ENCODE measurements around the gene CD27. TPM values are rescaled to one million over a fixed set of nuclear protein-coding genes. Genes with fewer than 3 reads are reported as not detected.

CD27 gene
- total RNA-seq, 1 experiment from 2014 or later, result not detected

DNA sequence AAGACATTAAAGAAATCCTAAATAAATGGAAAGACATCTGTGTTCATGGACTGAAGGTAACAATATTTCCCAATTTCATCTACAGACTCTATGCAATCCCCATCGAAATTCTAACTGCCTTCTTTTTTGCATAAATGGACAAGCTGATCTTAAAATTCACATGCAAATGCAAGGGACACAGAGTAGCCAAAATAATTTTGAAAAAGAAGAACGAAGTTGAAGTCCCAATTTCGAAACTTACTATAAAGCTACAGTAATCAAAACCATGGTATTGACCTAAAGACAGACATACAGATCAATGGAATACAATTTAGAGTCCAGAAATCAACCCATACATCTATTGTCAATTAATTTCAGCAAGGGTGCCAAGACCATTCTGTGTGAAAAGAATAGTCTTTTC lies 16.4 kb upstream of the CD27 start:
- H3K36me3 ChIP-seq (ENCODE audit: insufficient read depth, low read length, poor library complexity, severe bottlenecking), result no peaks in the 10 kb centered on the region
- intact Hi-C loops (cut with micrococcal nuclease; ENCODE audit: unreplicated experiment), result no loop called here
- POLR2A ChIA-PET (ENCODE audit: low non-redundant PET), result no interaction called here
- no peak overlapping the region for H3K27ac ChIP-seq (ENCODE audit: low read depth, low read length, poor library complexity, severe bottlenecking)
- no peaks in the 10 kb centered on the region for H3K9me3 ChIP-seq (ENCODE audit: low read depth, low read length, poor library complexity, severe bottlenecking)
- no TSS peak for BruUV-seq (replicated peaks)
- no peak for DNase-seq (ENCODE audit: low spot score)
- CTCF ChIA-PET, result no interaction called here
- no peak overlapping the region for H3K4me3 ChIP-seq (ENCODE audit: low read depth, low read length, poor library complexity, severe bottlenecking)
- H3K27me3 ChIP-seq (replicated peaks; ENCODE audit: insufficient read depth, low read depth, low read length, poor library complexity), result no peaks in the 10 kb centered on the region
- H3K4me1 ChIP-seq (ENCODE audit: insufficient read depth, low read length, poor library complexity, severe bottlenecking), result peaks cover 19% of the 10 kb centered on the region
- TF ChIP-seq, protein P1, sequence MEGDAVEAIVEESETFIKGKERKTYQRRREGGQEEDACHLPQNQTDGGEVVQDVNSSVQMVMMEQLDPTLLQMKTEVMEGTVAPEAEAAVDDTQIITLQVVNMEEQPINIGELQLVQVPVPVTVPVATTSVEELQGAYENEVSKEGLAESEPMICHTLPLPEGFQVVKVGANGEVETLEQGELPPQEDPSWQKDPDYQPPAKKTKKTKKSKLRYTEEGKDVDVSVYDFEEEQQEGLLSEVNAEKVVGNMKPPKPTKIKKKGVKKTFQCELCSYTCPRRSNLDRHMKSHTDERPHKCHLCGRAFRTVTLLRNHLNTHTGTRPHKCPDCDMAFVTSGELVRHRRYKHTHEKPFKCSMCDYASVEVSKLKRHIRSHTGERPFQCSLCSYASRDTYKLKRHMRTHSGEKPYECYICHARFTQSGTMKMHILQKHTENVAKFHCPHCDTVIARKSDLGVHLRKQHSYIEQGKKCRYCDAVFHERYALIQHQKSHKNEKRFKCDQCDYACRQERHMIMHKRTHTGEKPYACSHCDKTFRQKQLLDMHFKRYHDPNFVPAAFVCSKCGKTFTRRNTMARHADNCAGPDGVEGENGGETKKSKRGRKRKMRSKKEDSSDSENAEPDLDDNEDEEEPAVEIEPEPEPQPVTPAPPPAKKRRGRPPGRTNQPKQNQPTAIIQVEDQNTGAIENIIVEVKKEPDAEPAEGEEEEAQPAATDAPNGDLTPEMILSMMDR (conservative IDR thresholded peaks at IDR 0.05; ENCODE audit: low read depth, low read length), result no peak
- no peak for TF ChIP-seq EZH2 (IDR thresholded peaks at IDR 0.05; ENCODE audit: borderline replicate concordance, low read depth, low read length, poor library complexity, severe bottlenecking)

DNA sequence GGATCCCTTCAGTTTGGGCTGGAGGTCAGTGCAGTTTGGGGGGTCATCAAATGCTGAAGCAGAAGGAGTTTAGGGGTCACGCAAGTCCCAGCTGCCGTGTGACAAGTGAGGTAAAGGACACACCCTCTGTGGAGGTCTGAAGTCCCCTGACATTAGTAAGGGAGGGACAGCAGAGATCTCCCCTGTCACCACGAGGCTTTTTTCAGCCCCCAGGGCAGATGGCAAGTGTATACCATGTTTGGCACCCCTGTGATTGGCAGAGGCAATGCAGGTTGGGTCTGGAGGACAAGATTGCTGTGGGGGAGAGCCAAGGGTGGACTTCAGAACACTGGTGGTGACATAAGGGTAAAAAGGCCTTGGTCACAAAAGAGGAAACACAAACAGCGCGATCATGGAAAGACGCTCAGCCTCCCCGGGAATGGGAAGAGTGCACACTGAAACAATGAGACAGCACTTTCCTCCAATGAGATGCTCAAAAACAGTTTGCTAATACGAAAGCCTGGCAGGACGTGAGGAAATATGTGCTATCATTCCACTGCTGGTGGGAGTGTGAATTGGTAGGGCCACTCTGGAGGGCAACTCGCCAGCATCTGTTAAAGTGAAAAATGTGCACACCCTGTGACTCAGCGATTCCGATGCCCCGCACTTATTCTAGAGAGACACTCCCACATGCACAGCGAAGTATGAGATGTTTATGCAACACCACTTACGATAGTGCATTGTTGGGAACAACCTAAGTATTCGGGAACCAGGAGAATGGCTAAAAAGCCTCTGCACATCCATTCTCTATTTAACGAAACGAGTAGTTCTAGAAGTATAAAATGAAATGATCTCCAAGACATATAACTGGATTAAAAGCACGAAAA lies 14.4 kb upstream of the CD27 start:
- peaks cover 19% of the 10 kb centered on the region for H3K4me1 ChIP-seq (ENCODE audit: insufficient read depth, low read length, poor library complexity, severe bottlenecking)
- H3K36me3 ChIP-seq (ENCODE audit: insufficient read depth, low read length, poor library complexity, severe bottlenecking), result no peaks in the 10 kb centered on the region
- TF ChIP-seq, protein P1 (conservative IDR thresholded peaks at IDR 0.05; ENCODE audit: low read depth, low read length), result no peak
- TF ChIP-seq EZH2 (IDR thresholded peaks at IDR 0.05; ENCODE audit: borderline replicate concordance, low read depth, low read length, poor library complexity, severe bottlenecking), result no peak
- intact Hi-C loops (cut with micrococcal nuclease; ENCODE audit: unreplicated experiment), result no loop called here
- BruUV-seq (replicated peaks), result TSS peak; percentile 61
- CTCF ChIA-PET, result no interaction called here
- H3K27me3 ChIP-seq (replicated peaks; ENCODE audit: insufficient read depth, low read depth, low read length, poor library complexity), result no peaks in the 10 kb centered on the region
- peak overlapping the region; percentile 68 for H3K27ac ChIP-seq (ENCODE audit: low read depth, low read length, poor library complexity, severe bottlenecking)
- H3K9me3 ChIP-seq (ENCODE audit: low read depth, low read length, poor library complexity, severe bottlenecking), result no peaks in the 10 kb centered on the region
- H3K4me3 ChIP-seq (ENCODE audit: low read depth, low read length, poor library complexity, severe bottlenecking), result peak overlapping the region; percentile 9
- POLR2A ChIA-PET (ENCODE audit: low non-redundant PET), result no interaction called here
- peak; percentile 94 for DNase-seq (ENCODE audit: low spot score)

DNA sequence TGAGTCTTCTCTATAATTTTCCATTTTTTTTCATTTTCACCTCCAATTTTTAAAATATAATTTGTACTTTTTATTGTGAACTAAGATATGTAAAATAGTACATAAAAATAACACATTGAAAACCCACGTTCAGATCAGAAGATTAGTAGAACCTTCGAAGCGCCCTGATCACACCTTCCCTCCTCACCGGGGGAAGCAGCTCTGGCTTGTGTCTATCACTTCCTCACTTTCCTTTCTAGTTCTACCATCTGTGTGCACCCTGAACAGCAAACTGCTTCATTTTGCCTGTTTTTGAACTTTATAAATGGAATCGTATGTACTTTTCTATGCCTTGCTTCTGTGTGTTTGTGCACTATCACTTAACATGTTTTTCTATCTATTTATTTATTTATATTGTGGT lies 11.8 kb upstream of the CD27 start:
- ChIA-PET CTCF (no interaction called here), POLR2A (ENCODE audit: low non-redundant PET) (no interaction called here)
- Histone ChIP-seq H3K9me3 (ENCODE audit: low read depth, low read length, poor library complexity, severe bottlenecking) (no peaks in the 10 kb centered on the region), H3K27ac (ENCODE audit: low read depth, low read length, poor library complexity, severe bottlenecking) (no peak overlapping the region), H3K4me1 (ENCODE audit: insufficient read depth, low read length, poor library complexity, severe bottlenecking) (peaks cover 19% of the 10 kb centered on the region), H3K4me3 (ENCODE audit: low read depth, low read length, poor library complexity, severe bottlenecking) (no peak overlapping the region), H3K36me3 (ENCODE audit: insufficient read depth, low read length, poor library complexity, severe bottlenecking) (no peaks in the 10 kb centered on the region), H3K27me3 (replicated peaks; ENCODE audit: insufficient read depth, low read depth, low read length, poor library complexity) (no peaks in the 10 kb centered on the region)
- no peak for DNase-seq (ENCODE audit: low spot score)
- BruUV-seq (replicated peaks), result no TSS peak
- TF ChIP-seq, protein P1 (conservative IDR thresholded peaks at IDR 0.05; ENCODE audit: low read depth, low read length), result no peak
- no peak for TF ChIP-seq EZH2 (IDR thresholded peaks at IDR 0.05; ENCODE audit: borderline replicate concordance, low read depth, low read length, poor library complexity, severe bottlenecking)
- intact Hi-C loops (cut with micrococcal nuclease; ENCODE audit: unreplicated experiment), result no loop called here
